Adrenal gland (tissue), 5 donors: ENCODE results near the gene CHP1.

Experiments
- CTCF ChIP-seq, 6 experiments: fragments of 450-650 bp in 4 of 6; fragments of 200-600 bp in 2 of 6; sonication (generic) in 1 of 6; IDR thresholded peaks; 1 replicate in 5 of 6; 2 replicates in 1 of 6; pipeline versions ENCODE4 v1.5.1 to v1.8.0; 2016 to 2021; ENCODE audit warnings: antibody characterized with exemption in 6 of 6, mild to moderate bottlenecking in 2 of 6, moderate library complexity in 1 of 6
- POLR2A ChIP-seq, 2 donors: fragments of 450-650 bp; IDR thresholded peaks; one replicate each; pipeline ENCODE4 v1.6.1; 2017; ENCODE audit warnings: antibody characterized with exemption in 2 of 2, mild to moderate bottlenecking in 2 of 2, moderate library complexity in 1 of 2
- donor health status: DM: no; HTN: no; CAD: no.

- TF ChIP-seq POLR2A (IDR thresholded peaks at IDR 0.05) (peak in 1 of 2 donors; percentile 46), CTCF (IDR thresholded peaks at IDR 0.05) (no peak)
These were observed 55.7 kb downstream of the CHP1 start for GRCh38 chr15:41286665-41287333.
